ENCODE results near the gene NTM.

GRCh38 chr11:131504199-131504949, 134.0 kb downstream of the NTM start:
- TF ChIP-seq, protein P1, sequence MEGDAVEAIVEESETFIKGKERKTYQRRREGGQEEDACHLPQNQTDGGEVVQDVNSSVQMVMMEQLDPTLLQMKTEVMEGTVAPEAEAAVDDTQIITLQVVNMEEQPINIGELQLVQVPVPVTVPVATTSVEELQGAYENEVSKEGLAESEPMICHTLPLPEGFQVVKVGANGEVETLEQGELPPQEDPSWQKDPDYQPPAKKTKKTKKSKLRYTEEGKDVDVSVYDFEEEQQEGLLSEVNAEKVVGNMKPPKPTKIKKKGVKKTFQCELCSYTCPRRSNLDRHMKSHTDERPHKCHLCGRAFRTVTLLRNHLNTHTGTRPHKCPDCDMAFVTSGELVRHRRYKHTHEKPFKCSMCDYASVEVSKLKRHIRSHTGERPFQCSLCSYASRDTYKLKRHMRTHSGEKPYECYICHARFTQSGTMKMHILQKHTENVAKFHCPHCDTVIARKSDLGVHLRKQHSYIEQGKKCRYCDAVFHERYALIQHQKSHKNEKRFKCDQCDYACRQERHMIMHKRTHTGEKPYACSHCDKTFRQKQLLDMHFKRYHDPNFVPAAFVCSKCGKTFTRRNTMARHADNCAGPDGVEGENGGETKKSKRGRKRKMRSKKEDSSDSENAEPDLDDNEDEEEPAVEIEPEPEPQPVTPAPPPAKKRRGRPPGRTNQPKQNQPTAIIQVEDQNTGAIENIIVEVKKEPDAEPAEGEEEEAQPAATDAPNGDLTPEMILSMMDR (IDR thresholded peaks at IDR 0.05; ENCODE audit: low read depth, low read length, poor library complexity, severe bottlenecking): peak; percentile 32
- TF ChIP-seq EZH2phosphoT487 (IDR thresholded peaks at IDR 0.05; ENCODE audit: borderline replicate concordance, low read length): no peak
